SU-DHL-6 (cell line): ENCODE measurements around the gene PLCB1.

ENCODE experiments used
- EZH2phosphoT487 ChIP-seq: fragments of 200-600 bp; sonication (generic), shearing (Covaris generic); conservative IDR thresholded peaks from 2 replicates; pipeline ENCODE4 v1.6.1; 2018; ENCODE audit warnings: mild to moderate bottlenecking, antibody characterized with exemption, low read length, moderate library complexity, mixed read lengths
- TF ChIP-seq, protein P1 (sequence below): fragments of 200-600 bp; sonication (generic); IDR thresholded peaks from one replicate; pipeline ENCODE4 v1.5.1; 2017; ENCODE audit warnings: antibody characterized with exemption, mild to moderate bottlenecking, low read length, moderate library complexity; ENCODE audit not compliant: insufficient read depth, poor library complexity, severe bottlenecking

DNA sequence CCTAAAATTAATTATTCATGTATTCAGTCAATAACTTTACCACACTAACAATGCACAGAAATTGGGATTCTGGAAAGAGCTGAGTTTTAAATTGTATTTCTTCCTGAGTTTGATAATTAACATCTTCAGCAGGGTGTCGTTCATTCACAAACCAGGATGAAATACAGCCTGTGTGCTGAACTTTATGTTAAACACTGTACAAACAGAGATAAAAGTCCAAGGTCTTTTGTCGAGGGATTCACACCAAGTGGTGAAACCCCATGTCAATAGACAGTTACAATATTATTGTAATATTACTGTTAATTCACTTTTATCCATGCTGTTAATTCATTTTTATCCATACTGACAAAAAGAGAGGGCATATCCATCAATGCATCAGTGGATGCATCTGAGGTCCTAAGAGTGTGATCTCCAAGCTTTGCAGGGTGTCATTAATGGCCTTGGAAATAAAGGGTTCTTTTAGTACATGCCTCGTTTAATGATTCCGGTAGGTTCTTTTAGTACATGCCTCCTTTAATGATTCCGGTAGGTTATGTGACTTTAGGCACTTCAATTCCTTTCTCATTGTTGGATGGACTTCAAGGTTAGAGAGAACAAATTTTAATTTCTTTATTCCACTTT is 234.3 kb downstream of the PLCB1 start:
- TF ChIP-seq, protein P1, sequence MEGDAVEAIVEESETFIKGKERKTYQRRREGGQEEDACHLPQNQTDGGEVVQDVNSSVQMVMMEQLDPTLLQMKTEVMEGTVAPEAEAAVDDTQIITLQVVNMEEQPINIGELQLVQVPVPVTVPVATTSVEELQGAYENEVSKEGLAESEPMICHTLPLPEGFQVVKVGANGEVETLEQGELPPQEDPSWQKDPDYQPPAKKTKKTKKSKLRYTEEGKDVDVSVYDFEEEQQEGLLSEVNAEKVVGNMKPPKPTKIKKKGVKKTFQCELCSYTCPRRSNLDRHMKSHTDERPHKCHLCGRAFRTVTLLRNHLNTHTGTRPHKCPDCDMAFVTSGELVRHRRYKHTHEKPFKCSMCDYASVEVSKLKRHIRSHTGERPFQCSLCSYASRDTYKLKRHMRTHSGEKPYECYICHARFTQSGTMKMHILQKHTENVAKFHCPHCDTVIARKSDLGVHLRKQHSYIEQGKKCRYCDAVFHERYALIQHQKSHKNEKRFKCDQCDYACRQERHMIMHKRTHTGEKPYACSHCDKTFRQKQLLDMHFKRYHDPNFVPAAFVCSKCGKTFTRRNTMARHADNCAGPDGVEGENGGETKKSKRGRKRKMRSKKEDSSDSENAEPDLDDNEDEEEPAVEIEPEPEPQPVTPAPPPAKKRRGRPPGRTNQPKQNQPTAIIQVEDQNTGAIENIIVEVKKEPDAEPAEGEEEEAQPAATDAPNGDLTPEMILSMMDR, result no peak
- no peak for TF ChIP-seq EZH2phosphoT487
